HG02943 (cell line): ENCODE data around the gene NUP188.

ENCODE experiments used
- ATAC-seq: cut with Tn5 transposase; IDR thresholded peaks from one replicate; pipeline ENCODE4 v1.9.1; 2021; ENCODE audit warnings: mild to moderate bottlenecking, low read depth, moderate library complexity; ENCODE audit not compliant: unreplicated experiment

The NUP188 gene

GRCh38 chr9:128916204-128916603, 31.3 kb upstream of the NUP188 start:
- ATAC-seq = no peak

GRCh38 chr9:128916745-128917144, 30.8 kb upstream of the NUP188 start:
- no peak for ATAC-seq

- no peak for ATAC-seq
Observed at GRCh38 chr9:128917151-128917849, 30.2 kb upstream of the NUP188 start.

GRCh38 chr9:128918921-128919320, 28.6 kb upstream of the NUP188 start:
- no peak for ATAC-seq

GRCh38 chr9:128919402-128920089, 28.0 kb upstream of the NUP188 start:
- ATAC-seq = no peak

- no peak for ATAC-seq
Observed at GRCh38 chr9:128920381-128921058, 27.0 kb upstream of the NUP188 start, which contains the start of gene PHYHD1. Gene PHYHD1, plus strand, starts transcription at chr9:128920982. Its CDS starts 1,342 bp downstream, at chr9:128922324.

GRCh38 chr9:128921881-128922763, 25.4 kb upstream of the NUP188 start:
- ATAC-seq = no peak

- ATAC-seq = no peak
Observed at GRCh38 chr9:128923493-128923883, 24.0 kb upstream of the NUP188 start.

- ATAC-seq = no peak
Observed at GRCh38 chr9:128927731-128928411, 19.6 kb upstream of the NUP188 start.

GRCh38 chr9:128928624-128929023, 18.9 kb upstream of the NUP188 start:
- no peak for ATAC-seq

- no peak for ATAC-seq
Observed at GRCh38 chr9:128929560-128929959, 17.9 kb upstream of the NUP188 start.

GRCh38 chr9:128933731-128934130, 13.8 kb upstream of the NUP188 start:
- no peak for ATAC-seq

- ATAC-seq = no peak
Observed at GRCh38 chr9:128936171-128936865, 11.2 kb upstream of the NUP188 start.

GRCh38 chr9:128937310-128938165, 10.0 kb upstream of the NUP188 start:
- ATAC-seq = no peak

GRCh38 chr9:128940271-128940921, 7.1 kb upstream of the NUP188 start:
- no peak for ATAC-seq

GRCh38 chr9:128940946-128941755, 6.3 kb upstream of the NUP188 start:
- no peak for ATAC-seq
